K562 (cell line): ENCODE results near the gene OGFR. TPM values are rescaled to one million over a fixed set of nuclear protein-coding genes. Genes with fewer than 3 reads are reported as not detected.

Experiments used
- ARID3B ChIP-seq: fragments of 250-450 bp; sonication (Bioruptor Pico); IDR thresholded peaks from 2 replicates; pipeline ENCODE4 v1.4.0; 2020; ENCODE audit warnings: borderline replicate concordance
- BMI1 ChIP-seq: fragments of 150-350 bp; IDR thresholded peaks from 2 replicates; pipeline ENCODE4 v1.6.1; 2014; ENCODE audit warnings: low read length
- CTBP1 ChIP-seq: fragments of 450-650 bp; IDR thresholded peaks from 2 replicates; pipeline ENCODE4 v1.6.1; 2016; ENCODE audit warnings: borderline replicate concordance
- ESRRA ChIP-seq: fragments of 450-650 bp; IDR thresholded peaks from 2 replicates; pipeline ENCODE4 v1.6.1; 2014; ENCODE audit warnings: low read depth, mild to moderate bottlenecking, moderate library complexity, borderline replicate concordance
- ETS1 ChIP-seq: conservative IDR thresholded peaks from 2 replicates; pipeline ENCODE4 v1.6.1; 2011; ENCODE audit warnings: low read depth, mild to moderate bottlenecking, low read length; ENCODE audit not compliant: control insufficient read depth
- FOXJ3 ChIP-seq: sonication (generic); formaldehyde crosslinking; IDR thresholded peaks from 2 replicates; pipeline ENCODE4 v1.4.0; 2020; ENCODE audit warnings: mild to moderate bottlenecking, missing genetic modification reagents
- HNRNPL ChIP-seq: fragments of 200-400 bp; formaldehyde crosslinking; IDR thresholded peaks from 2 replicates; pipeline ENCODE4 v1.6.1; 2017; ENCODE audit warnings: low read depth, mild to moderate bottlenecking, low read length
- HSF4 ChIP-seq: fragments of 250-450 bp; sonication (Bioruptor Pico); IDR thresholded peaks from 2 replicates; pipeline ENCODE4 v2.1.2; 2022; ENCODE audit warnings: mild to moderate bottlenecking, moderate library complexity, borderline replicate concordance
- IRF1 ChIP-seq: sonication (generic); formaldehyde crosslinking; IDR thresholded peaks from 2 replicates; pipeline ENCODE4 v1.8.0; 2022; ENCODE audit warnings: missing genetic modification reagents, mild to moderate bottlenecking, borderline replicate concordance
- KLF1 ChIP-seq: fragments of 450-650 bp; IDR thresholded peaks from 2 replicates; pipeline ENCODE4 v1.6.1; 2016; ENCODE audit warnings: missing genetic modification characterization, missing compliant biosample characterization
- NCOA1 ChIP-seq: fragments of 450-650 bp; IDR thresholded peaks from 2 replicates; pipeline ENCODE4 v1.6.1; 2016; ENCODE audit warnings: low read depth
- NELFE ChIP-seq: IDR thresholded peaks from 2 replicates; pipeline ENCODE4 v1.6.1; 2011; ENCODE audit warnings: mild to moderate bottlenecking; ENCODE audit not compliant: insufficient read depth, insufficient read length
- POLR2A ChIP-seq: fragments of 450-650 bp; conservative IDR thresholded peaks from 2 replicates; pipeline ENCODE4 v1.6.1; 2016
- RUNX1 ChIP-seq: sonication (generic); IDR thresholded peaks from 2 replicates; pipeline ENCODE4 v1.6.1; 2016; ENCODE audit warnings: antibody characterized with exemption, low read depth
- SMARCE1 ChIP-seq: fragments of 450-650 bp; IDR thresholded peaks from 2 replicates; pipeline ENCODE4 v1.7.1; 2016; ENCODE audit warnings: mild to moderate bottlenecking
- TAF1 ChIP-seq: IDR thresholded peaks from 2 replicates; pipeline ENCODE4 v1.6.1; 2011; ENCODE audit warnings: mild to moderate bottlenecking, low read length, moderate library complexity; ENCODE audit not compliant: insufficient read depth, control insufficient read depth, severe bottlenecking; ENCODE audit errors: extremely low read depth
- TCFL5 ChIP-seq: fragments of 250-450 bp; sonication (Bioruptor Pico); conservative IDR thresholded peaks from 2 replicates; pipeline ENCODE4 v1.6.1; 2021; ENCODE audit warnings: mild to moderate bottlenecking, moderate library complexity, matching md5 sums
- ZNF146 ChIP-seq: IDR thresholded peaks from one replicate; pipeline ENCODE4 v1.6.1; 2018; ENCODE audit warnings: missing compliant biosample characterization; ENCODE audit not compliant: unreplicated experiment
- ZNF24 ChIP-seq: fragments of 450-650 bp; IDR thresholded peaks from 2 replicates; pipeline ENCODE4 v1.6.1; 2016
- ZNF41 ChIP-seq: fragments of 250-450 bp; sonication (Bioruptor Pico); conservative IDR thresholded peaks from 2 replicates; pipeline ENCODE4 v1.4.0; 2020; ENCODE audit warnings: mild to moderate bottlenecking
- ZNF561 ChIP-seq: fragments of 450-650 bp; formaldehyde crosslinking; conservative IDR thresholded peaks from 2 replicates; pipeline ENCODE4 v1.4.0; 2020; ENCODE audit warnings: mild to moderate bottlenecking, moderate library complexity
- ZNF639 ChIP-seq, 2 experiments: fragments of 200-800 bp in 1 of 2; sonication (Bioruptor generic) in 1 of 2; sonication (generic) in 1 of 2; formaldehyde crosslinking in 1 of 2; IDR thresholded peaks in 1 of 2; conservative IDR thresholded peaks in 1 of 2; 2 replicates each; pipeline versions ENCODE4 v1.5.0 to v1.6.1; 2016 to 2020; ENCODE audit warnings: missing compliant biosample characterization in 1 of 2, missing genetic modification characterization in 1 of 2, missing genetic modification reagents in 1 of 2
- ZNF77 ChIP-seq: fragments of 250-450 bp; sonication (Bioruptor Pico); IDR thresholded peaks from 2 replicates; pipeline ENCODE4 v1.5.0; 2020
- polyA plus RNA-seq, 8 experiments: library from polyadenylated mRNA; depleted of rRNA in 4 of 8; stranded (reverse) in 5 of 8; unstranded in 3 of 8; fragments of >200 nt; fragmentation: Nextera tagmentation in 2 of 8; fragmentation: Illumina TruSeq in 1 of 8; extraction: Ambion mirVana in 2 of 8; extraction: Trizol in 1 of 8; gene quantifications; 2 replicates each; pipeline versions ENCODE4 v1.2.1 to v1.2.3, GENCODE V29; 2011 to 2014; ENCODE audit warnings: inconsistent platforms in 1 of 8, missing spikeins in 1 of 8
- total RNA-seq, 7 experiments: library from RNA; depleted of rRNA in 6 of 7; stranded (reverse); fragments of >200 nt in 6 of 7; fragmentation: Illumina TruSeq in 2 of 7; extraction: Trizol in 2 of 7; gene quantifications; 2 replicates each; pipeline versions ENCODE4 v1.2.1 to v1.2.3, GENCODE V29; 2011 to 2021; ENCODE audit warnings: low replicate concordance in 1 of 7
- TF ChIP-seq, protein P1 (sequence below): fragments of 250-450 bp; sonication (Bioruptor Pico); IDR thresholded peaks from 2 replicates; pipeline ENCODE4 v1.8.0; 2021; ENCODE audit warnings: moderate library complexity, mild to moderate bottlenecking, inconsistent platforms

The OGFR gene
- total and polyA plus RNA-seq, 9 of the 15 experiments (the other 6 are each of a cell fraction or from before 2014, with no cell fraction given): 0.39 to 56.3 (median 17.5) TPM

DNA sequence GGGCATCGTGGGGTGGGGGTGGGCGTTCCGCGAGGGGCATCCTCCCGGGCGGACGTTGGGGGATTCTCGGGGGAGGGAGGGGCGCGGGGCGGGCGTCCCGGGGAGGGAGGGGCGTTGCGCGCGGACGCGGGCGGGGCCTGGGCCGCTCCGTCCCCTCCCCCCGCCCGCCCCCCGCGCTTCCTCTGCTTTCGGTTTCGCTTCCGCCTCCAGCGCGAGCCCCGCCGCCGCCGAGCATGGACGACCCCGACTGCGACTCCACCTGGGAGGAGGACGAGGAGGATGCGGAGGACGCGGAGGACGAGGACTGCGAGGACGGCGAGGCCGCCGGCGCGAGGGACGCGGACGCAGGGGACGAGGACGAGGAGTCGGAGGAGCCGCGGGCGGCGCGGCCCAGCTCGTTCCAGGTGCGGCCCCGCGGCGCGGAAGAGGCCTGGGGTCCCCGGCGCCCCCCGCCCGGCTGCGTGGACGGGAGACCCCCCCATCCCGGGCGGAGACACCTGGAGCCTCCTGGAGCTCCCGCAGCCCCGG lies at the start of gene OGFR (continued):
- TF ChIP-seq ARID3B (CRISPR knock-in tag) (no peak), CTBP1 (no peak), ZNF561 (CRISPR knock-in tag) (no peak), NELFE (no peak), ZNF77 (CRISPR knock-in tag) (no peak), ZNF41 (no peak), ZNF639 (CRISPR knock-in tag; conservative IDR thresholded peaks at IDR 0.05 in 1 of 2, IDR thresholded peaks at IDR 0.05 in 1 of 2) (peak in 1 of 2 experiments; percentile 28; a peak in 1 of 4 replicates), RUNX1 (no peak), TCFL5 (CRISPR knock-in tag) (no peak), SMARCE1 (no peak), TAF1 (peak; percentile 53), KLF1 (tag) (no peak), NCOA1 (no peak), ETS1 (0 out of 2 replicates have a peak, but pooled peaks have one; percentile 5), BMI1 (no peak), HSF4 (CRISPR knock-in tag) (no peak), ZNF146 (no peak), IRF1 (CRISPR knock-in tag) (no peak), ESRRA (no peak), FOXJ3 (no peak), ZNF24 (no peak), POLR2A (peak; percentile 42; the same call in 1 of the 2 replicates), HNRNPL (no peak)
- TF ChIP-seq, protein P1, sequence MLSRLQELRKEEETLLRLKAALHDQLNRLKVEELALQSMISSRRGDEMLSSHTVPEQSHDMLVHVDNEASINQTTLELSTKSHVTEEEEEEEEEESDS: no peak
